H1 (cell line): ENCODE data around the gene IQSEC3. TPM values are rescaled to one million over a fixed set of nuclear protein-coding genes. Genes with fewer than 3 reads are reported as not detected.

ENCODE experiments used
- CTCF ChIA-PET: fragments of 300-600 bp; sonication (Branson Sonifier 250); formaldehyde crosslinking; loops from one replicate; lab custom pipeline; 2021; ENCODE audit not compliant: partially characterized antibody; lab: Charles Lee
- POLR2A ChIA-PET: fragments of 300-600 bp; sonication (Branson Sonifier 250); formaldehyde crosslinking; loops from one replicate; lab custom pipeline; 2021; ENCODE audit warnings: inconsistent platforms; ENCODE audit not compliant: partially characterized antibody; lab: Charles Lee
- DNase-seq, 2 experiments: peaks; one replicate each; pipeline versions ENCODE4 v3.0.0 to v3.0.0-alpha.2; 2010 to 2022; ENCODE audit warnings: low spot score in 2 of 2, low read depth in 1 of 2, mixed read lengths in 1 of 2
- FAIRE-seq: peaks from 2 replicates; lab custom pipeline; 2011; peaks lifted over from hg19 to GRCh38; lab: Jason Lieb, UNC
- H2AFZ ChIP-seq: 2 replicates; pipeline ENCODE4 v1.8.1; 2012; ENCODE audit warnings: low read length, inconsistent platforms
- H2AK5ac ChIP-seq: 2 replicates; pipeline ENCODE4 v1.6.1; 2013; ENCODE audit warnings: low read depth, low read length
- H2BK120ac ChIP-seq: replicated peaks from 2 replicates; pipeline ENCODE3; 2013; ENCODE audit warnings: low read depth, low read length, inconsistent platforms
- H2BK12ac ChIP-seq: 2 replicates; pipeline ENCODE4 v1.6.1; 2013; ENCODE audit warnings: low read depth, low read length
- H2BK15ac ChIP-seq: 2 replicates; pipeline ENCODE4 v1.6.1; 2013; ENCODE audit warnings: low read length
- H2BK20ac ChIP-seq: 2 replicates; pipeline ENCODE4 v1.6.1; 2013; ENCODE audit warnings: low read length
- H2BK5ac ChIP-seq: 2 replicates; pipeline ENCODE4 v1.6.1; 2013; ENCODE audit warnings: low read depth, low read length
- H3K14ac ChIP-seq: 2 replicates; pipeline ENCODE4 v1.6.1; 2013; ENCODE audit warnings: inconsistent platforms; ENCODE audit not compliant: insufficient read length
- H3K18ac ChIP-seq: 2 replicates; pipeline ENCODE4 v1.6.1; 2013; ENCODE audit warnings: low read length; ENCODE audit errors: extremely low read depth
- H3K23ac ChIP-seq: 2 replicates; pipeline ENCODE4 v1.6.1; 2013; ENCODE audit warnings: inconsistent platforms; ENCODE audit not compliant: insufficient read length
- H3K23me2 ChIP-seq: 2 replicates; pipeline ENCODE4 v1.6.1; 2013; ENCODE audit warnings: low read depth, low read length
- H3K27ac ChIP-seq: 2 replicates; pipeline ENCODE4 v1.6.1; 2011; ENCODE audit warnings: low read depth, low read length, inconsistent platforms
- H3K27me3 ChIP-seq, 4 experiments: replicated peaks in 1 of 4; 1 replicate in 1 of 4; 2 replicates in 3 of 4; pipeline versions ENCODE4 v1.6.1 to v1.8.1; 2011 to 2013; ENCODE audit warnings: low read length in 3 of 4, mild to moderate bottlenecking in 3 of 4, inconsistent platforms in 2 of 4, mixed read lengths in 2 of 4, moderate library complexity in 1 of 4; ENCODE audit not compliant: control insufficient read depth in 3 of 4, insufficient read depth in 3 of 4; ENCODE audit errors: extremely low read depth in 1 of 4
- H3K36me3 ChIP-seq, 4 experiments: 2 replicates each; pipeline versions ENCODE4 v1.6.1 to v1.8.1; 2011 to 2013; ENCODE audit warnings: mild to moderate bottlenecking in 4 of 4, low read length in 3 of 4, moderate library complexity in 2 of 4, control low read depth in 1 of 4, inconsistent platforms in 1 of 4; ENCODE audit not compliant: insufficient read depth in 4 of 4, control insufficient read depth in 2 of 4
- H3K4ac ChIP-seq: replicated peaks from 2 replicates; pipeline ENCODE3; 2013; ENCODE audit warnings: low read length, low read depth, mixed read lengths, inconsistent platforms; ENCODE audit not compliant: insufficient read length
- H3K4me1 ChIP-seq, 4 experiments: replicated peaks in 1 of 4; 1 replicate in 1 of 4; 2 replicates in 3 of 4; pipeline versions ENCODE4 v1.6.1 to v1.8.1; 2011 to 2013; ENCODE audit warnings: low read length in 3 of 4, inconsistent platforms in 2 of 4, mixed read lengths in 1 of 4; ENCODE audit not compliant: insufficient read depth in 4 of 4, control insufficient read depth in 3 of 4
- H3K4me2 ChIP-seq, 2 experiments: 2 replicates each; pipeline versions ENCODE4 v1.6.1 to v1.8.1; 2011 to 2013; ENCODE audit warnings: low read depth in 2 of 2, low read length in 2 of 2, control low read depth in 1 of 2, inconsistent platforms in 1 of 2, mild to moderate bottlenecking in 1 of 2; ENCODE audit not compliant: insufficient read depth in 1 of 2
- H3K4me3 ChIP-seq, 4 experiments: fragments of 200-600, 300-600 bp in 1 of 4; sonication (generic), shearing (Covaris generic), sonication (Bioruptor Twin) in 1 of 4; 2 replicates each; pipeline versions ENCODE4 v1.5.1 to v1.8.1; 2011 to 2016; ENCODE audit warnings: low read length in 4 of 4, low read depth in 3 of 4, control low read depth in 2 of 4, inconsistent platforms in 2 of 4, mild to moderate bottlenecking in 2 of 4, mixed read lengths in 1 of 4, moderate library complexity in 1 of 4; ENCODE audit not compliant: insufficient read depth in 2 of 4; ENCODE audit errors: extremely low read depth in 1 of 4
- H3K56ac ChIP-seq: replicated peaks from 2 replicates; pipeline ENCODE3; 2013; ENCODE audit warnings: low read depth, mild to moderate bottlenecking, mixed read lengths, low read length, inconsistent platforms; ENCODE audit not compliant: insufficient read length
- H3K79me1 ChIP-seq: 2 replicates; pipeline ENCODE4 v1.6.1; 2013; ENCODE audit warnings: low read depth, low read length, control low read depth
- H3K79me2 ChIP-seq, 2 experiments: 2 replicates each; pipeline versions ENCODE4 v1.6.1 to v1.8.1; 2012 to 2013; ENCODE audit warnings: low read length in 2 of 2, mild to moderate bottlenecking in 2 of 2, inconsistent platforms in 1 of 2; ENCODE audit not compliant: insufficient read depth in 2 of 2, control insufficient read depth in 1 of 2
- H3K9ac ChIP-seq, 4 experiments: replicated peaks in 1 of 4; 1 replicate in 1 of 4; 2 replicates in 3 of 4; pipeline versions ENCODE4 v1.6.1 to v1.8.1; 2011 to 2013; ENCODE audit warnings: low read depth in 3 of 4, low read length in 3 of 4, control low read depth in 2 of 4, mild to moderate bottlenecking in 2 of 4, moderate library complexity in 2 of 4, inconsistent platforms in 1 of 4; ENCODE audit errors: extremely low read depth in 1 of 4
- H3K9me3 ChIP-seq, 2 experiments: 2 replicates each; pipeline versions ENCODE4 v1.6.1 to v1.8.1; 2012 to 2013; ENCODE audit warnings: mild to moderate bottlenecking in 2 of 2, moderate library complexity in 2 of 2, control low read depth in 1 of 2, inconsistent platforms in 1 of 2, low read depth in 1 of 2, low read length in 1 of 2, mixed read lengths in 1 of 2; ENCODE audit not compliant: insufficient read depth in 2 of 2
- H4K20me1 ChIP-seq, 2 experiments: replicated peaks in 1 of 2; 2 replicates each; pipeline versions ENCODE3 to v1.8.1; 2011 to 2013; ENCODE audit warnings: inconsistent platforms in 2 of 2, low read length in 2 of 2, mild to moderate bottlenecking in 1 of 2; ENCODE audit not compliant: insufficient read depth in 2 of 2, control insufficient read depth in 1 of 2
- H4K5ac ChIP-seq: 2 replicates; pipeline ENCODE4 v1.6.1; 2013; ENCODE audit warnings: low read length, low read depth, mixed read lengths, inconsistent platforms; ENCODE audit not compliant: insufficient read length
- H4K8ac ChIP-seq: 2 replicates; pipeline ENCODE4 v1.8.0; 2013; ENCODE audit warnings: mild to moderate bottlenecking, moderate library complexity, low read length, inconsistent platforms; ENCODE audit not compliant: insufficient read depth; ENCODE audit errors: extremely low read depth
- H4K91ac ChIP-seq: replicated peaks from 2 replicates; pipeline ENCODE3; 2013; ENCODE audit warnings: low read length, mixed read lengths, inconsistent platforms; ENCODE audit not compliant: insufficient read length
- WGBS, 2 experiments: shearing (Covaris generic) in 1 of 2; methylation state at CpG; one replicate each; pipeline versions ENCODE4 v1.1.6 to v1.1.7; 2013 to 2015; ENCODE audit warnings: low lambda C conversion rate in 2 of 2, mixed read lengths in 2 of 2, inconsistent platforms in 1 of 2, low coverage in 1 of 2, missing lambda C conversion rate in 1 of 2; ENCODE audit not compliant: insufficient replicate concordance in 2 of 2, insufficient coverage in 1 of 2, insufficient read length in 1 of 2; ENCODE audit errors: extremely low coverage in 1 of 2, missing lambda C conversion rate in 1 of 2; 5-methylcytosine and 5-hydroxymethylcytosine counted together
- polyA plus RNA-seq, 7 experiments: library from polyadenylated mRNA; depleted of rRNA in 3 of 7; stranded (reverse) in 5 of 7; unstranded in 2 of 7; fragments of >200 nt in 5 of 7; fragments of 200-250 nt in 2 of 7; gene quantifications; 1 replicate in 5 of 7; 2 replicates in 1 of 7; 4 replicates in 1 of 7; pipeline versions ENCODE4 v1.2.1 to v1.2.3, GENCODE V29; 2011 to 2013; ENCODE audit warnings: missing spikeins in 2 of 7, mixed read lengths in 2 of 7
- total RNA-seq: library from RNA; stranded (reverse); fragmentation: NEBNext Ultra II Directional; extraction: Animal tissue kit (Norgen Biotek cat#: 25700); gene quantifications from 2 replicates; pipeline ENCODE4 v1.2.1, GENCODE V29; 2021

IQSEC3 gene
- total and polyA plus RNA-seq, 2 of the 8 experiments (the other 6 are each of a cell fraction or from before 2014, with no cell fraction given) = 1.2 to 3.1 TPM

- Histone ChIP-seq H3K18ac (no peak overlapping the region), H4K91ac (no peak overlapping the region), H3K79me1 (no peaks in the 10 kb centered on the region), H3K27ac (no peak overlapping the region), H3K27me3 (peaks cover 5 to 46% (median 33%) of the 10 kb centered on the region in 4 experiments), H3K4me1 (peaks cover 7 to 18% (median 12%) of the 10 kb centered on the region in 4 experiments), H3K23ac (no peak overlapping the region), H2BK15ac (peak overlapping the region; percentile 19; the same call in 1 of the 2 replicates), H3K23me2 (peaks cover 8% of the 10 kb centered on the region; the same call in 1 of the 2 replicates), H2AK5ac (peak overlapping the region; percentile 1; the same call in 1 of the 2 replicates), H3K4ac (peak overlapping the region; percentile 41), H3K9me3 (no peaks in the 10 kb centered on the region), H2BK12ac (peak overlapping the region; percentile 75; the same call in 1 of the 2 replicates), H3K79me2 (no peaks in the 10 kb centered on the region), H2BK120ac (no peak overlapping the region), H3K4me3 (no peak overlapping the region), H3K36me3 (no peaks in the 10 kb centered on the region; a peak in 1 of 8 replicates), H3K14ac (no peak overlapping the region), H2AFZ (no peak overlapping the region), H3K9ac (no peak overlapping the region), H3K4me2 (no peak overlapping the region; a peak in 1 of 4 replicates), H2BK5ac (no peak overlapping the region), H4K20me1 (peaks cover 0 to 2% of the 10 kb centered on the region in 2 experiments), H4K5ac (no peak overlapping the region), H4K8ac (no peak overlapping the region), H3K56ac (no peak overlapping the region), H2BK20ac (no peak overlapping the region; the same call in 1 of the 2 replicates)
- ChIA-PET POLR2A (interaction anchor here (1.0 kb wide), 1 partner anchor 26 kb away, joined by 3 read pairs; no protein-coding TSS in a partner anchor), CTCF (interaction anchor here (0.9 to 7.3 kb wide), 8 partner anchors 11 to 84 kb away, joined by 3 to 74 read pairs (median 9); no protein-coding TSS in a partner anchor)
- FAIRE-seq = no peak
- WGBS, 2 experiments = 81% methylated on average over 8 of the region's 8 CpGs; no CpG with 5 or more reads in 1 of the 2 experiments
- no peak for DNase-seq
These were observed 134.8 kb downstream of the IQSEC3 start for GRCh38 chr12:201361-201760.
